GM18517 (cell line): ENCODE results near the gene KLK12.
"Not testable (repeated sequence)": the region's sequence is repeated elsewhere in the genome, so short reads cannot be mapped to it uniquely, and the experiment has no call there.

Experiments
- ATAC-seq: cut with Tn5 transposase; IDR thresholded peaks from one replicate; pipeline ENCODE4 v1.9.1; 2021; ENCODE audit warnings: mild to moderate bottlenecking, moderate library complexity; ENCODE audit not compliant: unreplicated experiment

Gene KLK12

GRCh38 chr19:51016798-51017683 is 17.8 kb downstream of the KLK12 start:
- no peak for ATAC-seq

GRCh38 chr19:51015691-51016267 is 19.0 kb downstream of the KLK12 start:
- ATAC-seq: no peak

GRCh38 chr19:51014242-51014641 is 20.6 kb downstream of the KLK12 start:
- ATAC-seq: no peak

- ATAC-seq: no peak
Measured at GRCh38 chr19:51012661-51013190, 22.1 kb downstream of the KLK12 start.

- no peak for ATAC-seq
Measured at GRCh38 chr19:51010066-51010795, 24.6 kb downstream of the KLK12 start.

- no peak for ATAC-seq
Measured at GRCh38 chr19:51009061-51009891, 25.5 kb downstream of the KLK12 start.

GRCh38 chr19:51007488-51007887 is 27.3 kb downstream of the KLK12 start:
- ATAC-seq: no peak

- ATAC-seq: no peak
Measured at GRCh38 chr19:51006406-51006805, 28.4 kb downstream of the KLK12 start.

- no peak for ATAC-seq
Measured at GRCh38 chr19:51005248-51005647, 29.6 kb downstream of the KLK12 start.

- ATAC-seq: no peak
Measured at GRCh38 chr19:51003316-51003715, 31.5 kb downstream of the KLK12 start.

- ATAC-seq: no peak
Measured at GRCh38 chr19:51002542-51003311, 32.1 kb downstream of the KLK12 start.

GRCh38 chr19:51002089-51002532 is 32.7 kb downstream of the KLK12 start:
- no peak for ATAC-seq

- no peak for ATAC-seq
Measured at GRCh38 chr19:51001515-51001914, 33.3 kb downstream of the KLK12 start, which contains the start of gene KLK8. Gene KLK8 (minus strand): TSS chr19:51001604. CDS start chr19:51001167, 437 bp downstream.

- no peak for ATAC-seq
Measured at GRCh38 chr19:51000981-51001380, 33.8 kb downstream of the KLK12 start.

- no peak for ATAC-seq
Measured at GRCh38 chr19:51000426-51000825, 34.4 kb downstream of the KLK12 start.

- no peak for ATAC-seq
Measured at GRCh38 chr19:50998686-50999085, 36.1 kb downstream of the KLK12 start.

- no peak for ATAC-seq
Measured at GRCh38 chr19:50998061-50998460, 36.7 kb downstream of the KLK12 start.

- no peak for ATAC-seq
Measured at GRCh38 chr19:50994129-50994528, 40.7 kb downstream of the KLK12 start.

GRCh38 chr19:50992666-50993035 is 42.2 kb downstream of the KLK12 start:
- ATAC-seq: no peak

- ATAC-seq: not testable (repeated sequence)
Measured at GRCh38 chr19:50984416-50984815, 50.4 kb downstream of the KLK12 start.
